OCI-M2 (cell line): ENCODE results near the gene USP43.
"Not testable (repeated sequence)": the region's sequence is repeated elsewhere in the genome, so short reads cannot be mapped to it uniquely, and the experiment has no call there.

Experiments used
- DNase-seq: peaks from one replicate; lab custom pipeline; 2025; ENCODE audit not compliant: unreplicated experiment; lab: John Stamatoyannopoulos, UW

USP43 gene

DNA sequence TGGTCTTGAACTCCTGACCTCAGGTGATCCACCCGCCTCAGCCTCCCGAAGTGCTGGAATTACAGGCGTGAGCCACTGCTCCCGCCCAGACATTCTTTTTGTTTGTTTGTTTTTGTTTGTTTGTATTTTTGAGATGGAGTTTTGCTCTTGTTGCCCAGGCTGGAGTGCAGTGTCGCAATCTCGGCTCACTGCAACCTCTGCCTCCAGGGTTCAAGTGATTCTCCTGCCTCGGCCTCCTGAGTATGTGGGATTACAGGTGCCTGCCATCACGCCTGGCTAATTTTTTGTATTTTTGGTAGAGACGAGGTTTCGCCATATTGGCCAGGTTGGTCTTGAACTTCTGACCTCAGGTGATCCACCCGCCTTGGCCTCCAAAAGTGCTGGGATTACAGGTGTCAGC, 18.2 kb downstream of the USP43 start:
- DNase-seq: not testable (repeated sequence)

GRCh38 chr17:9666461-9667050, 21.2 kb downstream of the USP43 start:
- DNase-seq: no peak

DNA sequence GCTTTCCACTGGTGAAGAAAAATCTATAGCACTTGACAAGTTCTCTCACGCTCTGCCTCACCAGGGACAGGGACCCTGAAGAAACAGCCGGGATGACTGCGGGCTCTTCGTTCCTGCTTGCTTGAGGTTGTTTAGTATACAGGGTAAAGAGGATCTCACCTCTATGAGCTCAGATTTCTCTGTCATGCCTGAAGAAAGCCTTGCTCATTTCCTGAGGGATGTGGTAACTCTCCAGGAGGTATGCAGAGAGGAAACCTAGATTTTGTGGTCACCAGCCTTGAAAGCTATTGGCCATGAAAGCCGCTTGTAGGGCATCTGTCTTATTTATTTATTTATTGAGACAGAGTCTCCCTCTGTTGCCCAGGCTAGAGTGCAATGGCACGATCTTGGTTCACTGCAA, 23.2 kb downstream of the USP43 start:
- DNase-seq: no peak

DNA sequence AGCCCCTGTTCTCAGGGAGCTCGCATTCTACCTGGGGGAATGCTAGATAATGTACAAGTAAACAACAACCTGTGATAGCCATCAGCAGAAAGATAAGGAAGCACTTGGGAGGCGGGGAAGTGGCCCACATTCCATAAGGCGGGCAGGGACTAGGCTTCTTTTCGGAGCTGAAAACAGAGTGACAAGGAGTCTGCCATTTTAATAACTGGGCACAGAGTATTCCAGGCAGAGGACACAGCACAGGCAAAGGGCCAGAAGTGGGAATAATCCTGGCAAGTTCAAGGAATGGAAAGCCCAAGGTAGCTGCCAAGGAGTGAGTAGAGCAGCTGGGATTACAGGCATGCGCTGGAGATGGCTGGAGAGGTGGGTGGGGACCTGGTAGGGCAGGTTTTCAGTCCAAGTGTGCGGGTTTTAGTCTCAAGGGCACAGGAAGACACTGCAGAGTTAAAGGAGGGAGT, 24.3 kb downstream of the USP43 start:
- no peak for DNase-seq

- DNase-seq: no peak
Measured at GRCh38 chr17:9670596-9670995, 25.3 kb downstream of the USP43 start.

GRCh38 chr17:9671559-9671958, 26.2 kb downstream of the USP43 start:
- no peak for DNase-seq

GRCh38 chr17:9672266-9672665, 26.9 kb downstream of the USP43 start:
- DNase-seq: no peak

- no peak for DNase-seq
Measured at GRCh38 chr17:9672691-9673090, 27.4 kb downstream of the USP43 start.

GRCh38 chr17:9676084-9676483, 30.8 kb downstream of the USP43 start:
- no peak for DNase-seq

GRCh38 chr17:9676820-9677310, 31.5 kb downstream of the USP43 start:
- no peak for DNase-seq

GRCh38 chr17:9677411-9677810, 32.1 kb downstream of the USP43 start:
- DNase-seq: no peak

DNA sequence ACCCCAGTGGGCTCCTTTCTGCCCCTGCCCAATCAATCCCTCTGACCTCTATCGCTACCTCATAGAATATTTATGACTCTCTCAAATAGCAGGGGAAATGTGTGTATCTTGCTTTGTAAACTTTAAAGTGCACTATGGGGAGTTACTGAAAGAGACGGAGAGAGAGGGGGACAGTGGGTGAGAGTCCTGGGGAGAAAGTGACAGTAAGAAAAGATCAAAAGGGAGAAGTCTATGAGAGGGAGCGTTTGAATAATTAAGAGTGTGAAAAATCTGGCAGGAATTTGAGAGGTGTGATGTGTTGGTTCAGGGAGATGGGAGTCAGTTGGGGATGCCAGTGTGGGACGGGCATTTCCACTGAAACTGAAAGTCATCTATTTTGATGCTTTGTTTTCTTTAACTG, 32.6 kb downstream of the USP43 start:
- no peak for DNase-seq

DNA sequence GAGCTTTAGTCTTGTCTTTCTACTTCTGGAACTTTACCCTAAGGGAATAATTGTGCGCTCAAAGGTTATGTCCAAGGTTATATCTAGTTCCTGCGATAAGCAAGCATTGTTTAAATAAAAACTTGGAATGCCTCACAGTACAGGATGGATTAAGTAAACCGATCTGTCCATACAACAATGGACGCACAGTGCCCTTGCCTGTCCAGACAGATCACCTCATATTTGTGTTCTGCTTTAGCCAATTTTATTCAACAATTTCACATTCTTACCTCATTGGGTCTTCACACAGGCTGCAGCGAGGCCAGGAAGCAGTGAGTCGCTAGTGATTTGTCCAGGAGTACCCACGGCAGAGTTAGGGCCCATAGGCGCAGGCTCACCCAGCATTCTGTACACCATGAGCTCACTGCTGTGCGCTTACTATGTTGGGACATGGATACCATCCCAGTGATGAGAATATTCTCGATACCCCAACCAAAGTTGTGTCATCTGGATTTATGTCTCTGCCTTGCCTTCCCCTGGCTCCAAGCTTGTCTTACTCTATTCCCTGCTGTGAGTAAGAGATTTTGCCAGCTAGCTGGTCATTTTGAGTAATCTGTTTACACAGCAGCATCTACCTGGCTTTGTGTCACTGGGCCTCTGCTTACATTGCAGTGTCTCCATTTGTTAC, 39.8 kb downstream of the USP43 start:
- no peak for DNase-seq

- DNase-seq: no peak
Measured at GRCh38 chr17:9693755-9694154, 48.4 kb downstream of the USP43 start.

- no peak for DNase-seq
Measured at GRCh38 chr17:9696279-9697044, 51.1 kb downstream of the USP43 start.

- no peak for DNase-seq
Measured at GRCh38 chr17:9700136-9700535, 54.8 kb downstream of the USP43 start.

DNA sequence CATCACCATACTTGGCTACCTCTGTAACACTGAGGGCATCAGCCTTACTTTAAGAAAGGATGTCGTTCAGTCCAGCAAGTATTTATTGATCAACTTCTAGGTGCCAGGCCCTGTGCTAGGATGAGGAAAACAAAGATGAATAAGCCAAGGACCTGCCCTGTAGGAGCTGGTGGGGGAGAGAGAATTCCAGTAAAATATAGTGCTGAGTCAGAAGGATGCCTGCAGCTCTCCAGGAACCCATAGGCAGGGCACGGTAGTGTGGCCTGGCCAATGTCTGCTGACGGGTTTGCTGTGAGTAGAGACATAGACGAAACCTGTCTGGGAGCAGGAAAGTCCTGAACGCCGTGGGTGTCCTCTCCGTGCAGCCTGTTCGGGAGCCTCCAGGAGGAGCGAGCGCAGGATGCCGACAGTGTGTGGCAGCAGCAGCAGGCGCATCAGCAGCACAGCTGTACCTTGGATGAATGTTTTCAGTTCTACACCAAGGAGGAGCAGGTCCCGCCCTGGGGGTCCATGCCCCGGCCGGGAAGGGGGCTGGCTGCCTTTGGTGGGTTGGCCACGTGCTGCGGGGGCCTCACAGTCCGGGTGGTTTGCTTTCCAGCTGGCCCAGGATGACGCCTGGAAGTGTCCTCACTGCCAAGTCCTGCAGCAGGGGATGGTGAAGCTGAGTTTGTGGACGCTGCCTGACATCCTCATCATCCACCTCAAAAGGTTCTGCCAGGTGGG, 55.6 kb downstream of the USP43 start:
- DNase-seq: no peak

GRCh38 chr17:9702482-9702881, 57.2 kb downstream of the USP43 start:
- no peak for DNase-seq

- DNase-seq: no peak
Measured at GRCh38 chr17:9702914-9703780, 57.8 kb downstream of the USP43 start.

DNA sequence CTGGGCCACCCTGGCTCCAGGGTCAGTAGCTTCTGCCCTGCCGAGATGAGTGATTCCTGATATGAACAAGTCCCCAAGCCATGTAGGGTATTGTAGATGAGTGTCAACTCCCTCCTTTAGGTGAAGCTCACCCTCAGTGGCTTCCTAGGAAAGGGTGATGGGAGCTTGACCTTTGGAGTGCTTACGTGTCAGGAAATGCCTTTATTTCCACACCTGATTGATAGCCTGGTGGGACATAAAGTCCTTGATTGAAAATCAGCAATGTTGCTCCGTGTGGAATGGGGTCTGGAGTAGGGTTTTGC, 58.4 kb downstream of the USP43 start:
- DNase-seq: no peak

- DNase-seq: no peak
Measured at GRCh38 chr17:9705745-9706144, 60.4 kb downstream of the USP43 start.
